MCF 10A (cell line): ENCODE results near the gene RTN4IP1. TPM values are rescaled to one million over a fixed set of nuclear protein-coding genes. Genes with fewer than 3 reads are reported as not detected.
"Not testable (repeated sequence)": the region's sequence is repeated elsewhere in the genome, so short reads cannot be mapped to it uniquely, and the experiment has no call there.

Experiments used
- BruUV-seq: library from RNA; stranded (reverse); fragments of 400-500 nt; replicated peaks from 2 replicates; lab custom pipeline; 2021; lab: Mats Ljungman, UMichigan
- CTCF ChIA-PET: fragments of 300-600 bp; sonication (Branson Sonifier 250); formaldehyde crosslinking; extraction: SDS; loops from one replicate; lab custom pipeline; 2021; ENCODE audit warnings: antibody characterized with exemption, inconsistent platforms; lab: Yijun Ruan, JAX
- POLR2A ChIA-PET: fragments of 300-600, 350-650 bp; sonication (Branson Sonifier 250); formaldehyde crosslinking; extraction: SDS; loops from one replicate; lab custom pipeline; 2020; ENCODE audit warnings: antibody characterized with exemption, inconsistent platforms; lab: Yijun Ruan, JAX
- DNase-seq: peaks from one replicate; pipeline ENCODE4 v3.0.0-alpha.2; 2018; ENCODE audit not compliant: unreplicated experiment
- H3K27ac Mint-ChIP-seq: one replicate; pipeline ENCODE4 v1.8.0; 2022; ENCODE audit warnings: mild to moderate bottlenecking, low read depth, mixed read lengths; ENCODE audit not compliant: unreplicated experiment
- H3K27me3 Mint-ChIP-seq: one replicate; pipeline ENCODE4 v1.8.0; 2022; ENCODE audit warnings: mixed read lengths; ENCODE audit not compliant: insufficient read depth, unreplicated experiment
- H3K36me3 Mint-ChIP-seq: one replicate; pipeline ENCODE4 v1.8.0; 2022; ENCODE audit warnings: mild to moderate bottlenecking, moderate library complexity, mixed read lengths; ENCODE audit not compliant: insufficient read depth, unreplicated experiment
- H3K4me1 Mint-ChIP-seq: one replicate; pipeline ENCODE4 v1.8.0; 2022; ENCODE audit warnings: mixed read lengths; ENCODE audit not compliant: insufficient read depth, unreplicated experiment
- H3K4me3 Mint-ChIP-seq: one replicate; pipeline ENCODE4 v1.8.0; 2022; ENCODE audit warnings: mild to moderate bottlenecking, moderate library complexity, mixed read lengths; ENCODE audit not compliant: unreplicated experiment
- H3K9me3 Mint-ChIP-seq: one replicate; pipeline ENCODE4 v1.8.0; 2022; ENCODE audit warnings: mixed read lengths; ENCODE audit not compliant: unreplicated experiment
- intact Hi-C: fragments of 100-400 bp; cut with micrococcal nuclease; formaldehyde crosslinking; loops from 2 replicates; pipeline ENCODE4 v1.14.1; 2022
- total RNA-seq: library from RNA; stranded (reverse); gene quantifications from 2 replicates; pipeline ENCODE4 v1.2.3, GENCODE V29; 2022
- TF ChIP-seq, protein P1 (sequence below): fragments of 200-600 bp; IDR thresholded peaks from one replicate; pipeline ENCODE4 v1.8.0; 2022; ENCODE audit warnings: antibody characterized with exemption, mild to moderate bottlenecking; ENCODE audit not compliant: unreplicated experiment

RTN4IP1 gene
- total RNA-seq, 1 experiment from 2014 or later = 6.5 TPM

DNA sequence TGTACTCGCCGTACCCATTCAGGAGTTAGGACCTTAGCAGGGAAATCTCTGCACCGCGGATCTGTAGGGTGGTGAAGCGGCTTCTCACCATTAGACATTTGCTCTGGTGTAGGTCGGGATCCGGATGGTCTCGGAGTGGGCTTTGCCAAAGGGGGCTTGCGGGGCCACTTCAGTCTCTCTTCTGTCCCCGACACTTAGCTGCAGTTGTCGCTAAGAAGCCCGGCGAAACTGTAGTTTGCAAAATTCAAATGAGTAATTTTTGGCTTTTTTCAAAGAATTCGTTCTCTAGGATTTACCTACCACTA lies 513 bp upstream of the RTN4IP1 start:
- Mint-ChIP-seq H3K36me3 (peaks cover 7% of the 10 kb centered on the region), H3K27ac (peak overlapping the region; percentile 97), H3K4me3 (peak overlapping the region; percentile 97), H3K27me3 (no peaks in the 10 kb centered on the region), H3K9me3 (no peaks in the 10 kb centered on the region), H3K4me1 (peaks cover 24% of the 10 kb centered on the region)
- DNase-seq = no peak
- intact Hi-C loops = loop anchor here (1.0 kb wide), 1 partner anchor 121 kb away; no protein-coding TSS in a partner anchor
- TF ChIP-seq, protein P1, sequence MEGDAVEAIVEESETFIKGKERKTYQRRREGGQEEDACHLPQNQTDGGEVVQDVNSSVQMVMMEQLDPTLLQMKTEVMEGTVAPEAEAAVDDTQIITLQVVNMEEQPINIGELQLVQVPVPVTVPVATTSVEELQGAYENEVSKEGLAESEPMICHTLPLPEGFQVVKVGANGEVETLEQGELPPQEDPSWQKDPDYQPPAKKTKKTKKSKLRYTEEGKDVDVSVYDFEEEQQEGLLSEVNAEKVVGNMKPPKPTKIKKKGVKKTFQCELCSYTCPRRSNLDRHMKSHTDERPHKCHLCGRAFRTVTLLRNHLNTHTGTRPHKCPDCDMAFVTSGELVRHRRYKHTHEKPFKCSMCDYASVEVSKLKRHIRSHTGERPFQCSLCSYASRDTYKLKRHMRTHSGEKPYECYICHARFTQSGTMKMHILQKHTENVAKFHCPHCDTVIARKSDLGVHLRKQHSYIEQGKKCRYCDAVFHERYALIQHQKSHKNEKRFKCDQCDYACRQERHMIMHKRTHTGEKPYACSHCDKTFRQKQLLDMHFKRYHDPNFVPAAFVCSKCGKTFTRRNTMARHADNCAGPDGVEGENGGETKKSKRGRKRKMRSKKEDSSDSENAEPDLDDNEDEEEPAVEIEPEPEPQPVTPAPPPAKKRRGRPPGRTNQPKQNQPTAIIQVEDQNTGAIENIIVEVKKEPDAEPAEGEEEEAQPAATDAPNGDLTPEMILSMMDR = no peak
- ChIA-PET POLR2A (interaction anchor here (0.6 to 2.8 kb wide), 13 partner anchors 8 to 350 kb away, joined by 3 to 13 read pairs (median 3); no protein-coding TSS in a partner anchor), CTCF (interaction anchor here (0.6 to 1.1 kb wide), 3 partner anchors 67 to 444 kb away, joined by 3 read pairs; no protein-coding TSS in a partner anchor)
- TSS peak; percentile 46 for BruUV-seq

DNA sequence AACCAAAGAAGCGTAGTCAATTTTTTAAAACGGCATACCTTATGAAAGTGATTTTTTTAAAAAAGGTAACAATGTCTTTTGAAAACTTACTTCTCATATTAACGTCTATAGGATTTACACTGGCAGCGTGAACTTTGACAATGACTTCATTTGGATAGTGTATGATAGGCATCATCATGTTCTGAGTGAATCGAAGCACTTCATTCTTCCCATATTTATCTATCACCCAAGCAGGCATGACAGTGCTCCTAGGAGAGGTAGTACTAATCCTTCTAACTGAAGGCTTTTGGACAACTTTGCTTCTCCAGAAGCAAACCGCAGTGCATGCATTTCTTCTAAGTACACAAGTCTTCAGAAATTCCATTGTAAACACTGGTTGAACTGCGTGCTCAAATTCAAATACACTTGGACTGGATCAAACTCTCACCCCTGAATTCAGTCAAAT lies 618 bp downstream of the RTN4IP1 start:
- intact Hi-C loops = loop anchor here (1.0 kb wide), 1 partner anchor 123 kb away; no protein-coding TSS in a partner anchor
- ChIA-PET CTCF (interaction anchor here (0.6 to 1.9 kb wide), 5 partner anchors 11 to 351 kb away, joined by 3 to 7 read pairs (median 3); no protein-coding TSS in a partner anchor), POLR2A (interaction anchor here (0.7 to 2.8 kb wide), 3 partner anchors 11 to 131 kb away, joined by 3 to 13 read pairs (median 3); no protein-coding TSS in a partner anchor)
- TF ChIP-seq, protein P1 = no peak
- Mint-ChIP-seq H3K36me3 (peaks cover 1% of the 10 kb centered on the region), H3K4me1 (peaks cover 20% of the 10 kb centered on the region), H3K9me3 (no peaks in the 10 kb centered on the region), H3K27me3 (no peaks in the 10 kb centered on the region), H3K27ac (peak overlapping the region; percentile 97), H3K4me3 (peak overlapping the region; percentile 97)
- no peak for DNase-seq
- BruUV-seq = TSS peak; percentile 91

DNA sequence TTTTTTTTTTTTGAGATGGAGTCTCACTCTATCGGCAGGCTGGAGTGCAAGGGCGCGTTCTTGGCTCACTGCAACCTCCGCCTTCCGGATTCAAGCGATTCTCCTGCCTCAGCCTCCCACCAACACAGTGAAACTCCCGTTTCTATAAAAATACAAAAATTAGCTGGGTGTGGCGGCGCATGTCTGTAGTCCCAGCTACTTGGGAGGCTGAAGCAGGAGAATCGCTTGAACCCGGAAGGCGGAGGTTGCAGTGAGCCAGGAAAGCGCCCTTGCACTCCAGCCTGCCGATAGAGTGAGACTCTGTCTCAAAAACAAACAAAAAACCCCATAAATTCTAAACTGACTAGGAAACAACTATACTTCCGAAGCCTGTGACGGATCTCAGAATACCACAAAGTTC lies 1.5 kb downstream of the RTN4IP1 start:
- ChIA-PET POLR2A (interaction anchor here (0.7 kb wide), 1 partner anchor 311 kb away, joined by 5 read pairs; no protein-coding TSS in a partner anchor), CTCF (interaction anchor here (0.6 to 1.9 kb wide), 4 partner anchors 10 to 174 kb away, joined by 3 to 5 read pairs (median 3); no protein-coding TSS in a partner anchor)
- BruUV-seq, intact Hi-C loops, H3K4me3 Mint-ChIP-seq, H3K27me3 Mint-ChIP-seq, DNase-seq, H3K9me3 Mint-ChIP-seq, H3K36me3 Mint-ChIP-seq: not testable (repeated sequence)
- Mint-ChIP-seq H3K27ac (peak overlapping the region; percentile 9), H3K4me1 (peaks cover 20% of the 10 kb centered on the region)

DNA sequence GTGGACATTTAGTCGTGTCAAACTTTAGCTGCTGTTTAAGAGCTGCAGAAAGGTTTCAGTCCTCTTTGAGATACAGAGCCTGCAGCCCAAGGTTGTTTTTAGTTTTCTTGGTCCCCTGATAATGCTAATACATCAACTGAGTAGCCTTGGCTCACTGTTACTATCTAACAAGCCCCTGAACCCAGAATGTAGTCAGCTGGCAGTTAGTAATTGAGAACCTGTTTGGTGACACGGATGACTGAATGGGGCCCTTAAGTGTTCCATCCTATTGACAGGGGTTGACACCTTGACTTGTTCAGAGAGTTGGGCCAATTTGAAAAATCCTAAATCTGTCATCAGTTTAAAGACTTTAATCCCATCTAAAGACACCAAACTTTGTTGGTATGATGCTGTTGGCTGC lies 2.8 kb downstream of the RTN4IP1 start:
- H3K4me3 Mint-ChIP-seq = no peak overlapping the region
- no peak for DNase-seq
- intact Hi-C loops = no loop called here
- POLR2A ChIA-PET = no interaction called here
- CTCF ChIA-PET = interaction anchor here (0.6 to 1.6 kb wide), 3 partner anchors 13 to 353 kb away, joined by 4 to 5 read pairs (median 5); no protein-coding TSS in a partner anchor
- no TSS peak for BruUV-seq
- H3K9me3 Mint-ChIP-seq = no peaks in the 10 kb centered on the region
- peaks cover 19% of the 10 kb centered on the region for H3K4me1 Mint-ChIP-seq
- H3K36me3 Mint-ChIP-seq = peaks cover 7% of the 10 kb centered on the region
- H3K27me3 Mint-ChIP-seq = no peaks in the 10 kb centered on the region
- no peak overlapping the region for H3K27ac Mint-ChIP-seq
- TF ChIP-seq, protein P1 = no peak
